Upper lobe of left lung (tissue), 6 donors: ENCODE measurements around the gene CYP46A1. TPM values are rescaled to one million over a fixed set of nuclear protein-coding genes. Genes with fewer than 3 reads are reported as not detected.

Experiments
- ATAC-seq, 2 donors: fragments of 200-7000 bp; cut with Tn5 transposase; one replicate each; pipeline ENCODE4 v1.9.1; 2022; ENCODE audit warnings: mild to moderate bottlenecking in 2 of 2, moderate library complexity in 2 of 2; ENCODE audit not compliant: low FRiP score in 2 of 2
- DNase-seq, 2 donors: peaks; one replicate each; pipeline ENCODE4 v3.0.0-alpha.2; 2019 to 2020
- H3K27ac ChIP-seq, 4 donors: fragments of 200-600 bp; sonication (generic); one replicate each; pipeline ENCODE4 v1.5.1; 2016 to 2019
- H3K27me3 ChIP-seq, 4 donors: fragments of 200-600 bp; sonication (generic); one replicate each; pipeline ENCODE4 v1.5.1; 2017 to 2019
- H3K36me3 ChIP-seq, 4 donors: fragments of 200-600 bp; sonication (generic); one replicate each; pipeline ENCODE4 v1.5.1; 2016 to 2019
- H3K4me1 ChIP-seq, 4 donors: fragments of 200-600 bp; sonication (generic); one replicate each; pipeline ENCODE4 v1.5.1; 2018 to 2019
- H3K4me3 ChIP-seq, 4 donors: fragments of 200-600 bp; sonication (generic); one replicate each; pipeline ENCODE4 v1.5.1; 2017 to 2019; ENCODE audit warnings: mild to moderate bottlenecking in 2 of 4, moderate library complexity in 1 of 4
- H3K9me3 ChIP-seq, 4 donors: fragments of 200-600 bp; sonication (generic); one replicate each; pipeline ENCODE4 v1.5.1; 2018 to 2019
- CTCF ChIP-seq, 6 experiments: fragments of 450-650 bp in 4 of 6; fragments of 200-600 bp in 2 of 6; sonication (generic) in 2 of 6; IDR thresholded peaks; one replicate each; pipeline ENCODE4 v1.5.1; 2016 to 2019; ENCODE audit warnings: antibody characterized with exemption in 6 of 6
- EP300 ChIP-seq, 4 donors: sonication (generic); formaldehyde crosslinking; IDR thresholded peaks; one replicate each; pipeline ENCODE4 v1.5.1; 2017; ENCODE audit warnings: antibody characterized with exemption in 4 of 4, control low read depth in 2 of 4
- POLR2A ChIP-seq, 4 donors: fragments of 450-650 bp; IDR thresholded peaks; one replicate each; pipeline ENCODE4 v1.5.1; 2016 to 2017; ENCODE audit warnings: antibody characterized with exemption in 4 of 4, mild to moderate bottlenecking in 2 of 4
- POLR2AphosphoS5 ChIP-seq, 2 donors: sonication (generic); formaldehyde crosslinking; IDR thresholded peaks; one replicate each; pipeline ENCODE4 v1.5.1; 2017; ENCODE audit warnings: antibody characterized with exemption in 2 of 2
- WGBS, 2 donors: methylation state at CpG; one replicate each; pipeline ENCODE4 v1.1.5; 2017 to 2018; 5-methylcytosine and 5-hydroxymethylcytosine counted together
- total RNA-seq, 6 donors: library from RNA; depleted of rRNA in 4 of 6; stranded (reverse); fragments of >200 nt in 4 of 6; gene quantifications; one replicate each; pipeline versions ENCODE4 v1.1.0 to v1.2.1, GENCODE V29; 2016 to 2021
- donor health status: DM: no; HTN: no; CAD: no; lungs with moderate emphysema.
- donor health status: DM: no; HTN: yes; CAD: no; lungs with severe emphysema.

Gene CYP46A1
- 10 to 100 TPM in 1 of 6 donors, 1 to 10 TPM in 2, under 1 TPM in 3; 0.15 to 12.6 (median 1.2) TPM for total RNA-seq

GRCh38 chr14:99683619-99684409, at the start of gene CYP46A1:
CYP46A1 (plus strand) TSS chr14:99684298; CDS start chr14:99684418, 120 bp downstream.
- Histone ChIP-seq H3K27me3 (no peaks in the 10 kb centered on the region), H3K36me3 (no peaks in the 10 kb centered on the region), H3K9me3 (no peaks in the 10 kb centered on the region), H3K27ac (peak within 1 kb of the TSS; percentile 76 to 90 (median 87)), H3K4me3 (peak within 1 kb of the TSS; percentile 69 to 94 (median 80)), H3K4me1 (peaks cover 13 to 21% (median 15%) of the 10 kb centered on the region in 4 donors)
- peak; percentile 97 to 99 for ATAC-seq
- TF ChIP-seq CTCF (IDR thresholded peaks at IDR 0.05) = no peak
- no peak for TF ChIP-seq EP300 (IDR thresholded peaks at IDR 0.05)
- TF ChIP-seq POLR2A (IDR thresholded peaks at IDR 0.05) = peak in 2 of 4 donors; percentile 36 to 38
- TF ChIP-seq POLR2AphosphoS5 (IDR thresholded peaks at IDR 0.05) = peak in 1 of 2 donors; percentile 56
- peak; percentile 99 to 100 for DNase-seq
- 0 to 1% methylated on average over 18 to 51 of the region's 83 CpGs for WGBS, 2 donors

GRCh38 chr14:99634443-99634842, 49.7 kb upstream of the CYP46A1 start:
- 70 to 80% methylated on average over 10 of the region's 10 CpGs for WGBS, 2 donors
- H3K9me3 ChIP-seq = no peaks in the 10 kb centered on the region
- no peak for DNase-seq
- H3K4me3 ChIP-seq = no peak overlapping the region
- H3K27me3 ChIP-seq = no peaks in the 10 kb centered on the region
- no peak overlapping the region for H3K27ac ChIP-seq
- TF ChIP-seq CTCF (IDR thresholded peaks at IDR 0.05) (no peak), POLR2A (IDR thresholded peaks at IDR 0.05) (no peak), EP300 (IDR thresholded peaks at IDR 0.05) (no peak), POLR2AphosphoS5 (IDR thresholded peaks at IDR 0.05) (no peak)
- no peak for ATAC-seq
- no peaks in the 10 kb centered on the region for H3K4me1 ChIP-seq
- H3K36me3 ChIP-seq = no peaks in the 10 kb centered on the region

GRCh38 chr14:99635116-99635515, 49.0 kb upstream of the CYP46A1 start:
- 83 to 88% methylated on average over 8 of the region's 8 CpGs for WGBS, 2 donors
- no peaks in the 10 kb centered on the region for H3K4me1 ChIP-seq
- TF ChIP-seq CTCF (IDR thresholded peaks at IDR 0.05) (no peak), POLR2A (IDR thresholded peaks at IDR 0.05) (no peak), POLR2AphosphoS5 (IDR thresholded peaks at IDR 0.05) (no peak), EP300 (IDR thresholded peaks at IDR 0.05) (no peak)
- H3K4me3 ChIP-seq = no peak overlapping the region
- H3K27ac ChIP-seq = no peak overlapping the region
- H3K9me3 ChIP-seq = no peaks in the 10 kb centered on the region
- DNase-seq (no peak), ATAC-seq (no peak)
- no peaks in the 10 kb centered on the region for H3K27me3 ChIP-seq
- no peaks in the 10 kb centered on the region for H3K36me3 ChIP-seq

- DNase-seq (no peak), ATAC-seq (no peak)
- no peaks in the 10 kb centered on the region for H3K9me3 ChIP-seq
- H3K36me3 ChIP-seq = no peaks in the 10 kb centered on the region
- no peaks in the 10 kb centered on the region for H3K4me1 ChIP-seq
- no peak overlapping the region for H3K4me3 ChIP-seq
- WGBS, 2 donors = 76% methylated on average over 5 of the region's 5 CpGs
- no peaks in the 10 kb centered on the region for H3K27me3 ChIP-seq
- no peak overlapping the region for H3K27ac ChIP-seq
- no peak for TF ChIP-seq POLR2A (IDR thresholded peaks at IDR 0.05)
- no peak for TF ChIP-seq EP300 (IDR thresholded peaks at IDR 0.05)
- no peak for TF ChIP-seq POLR2AphosphoS5 (IDR thresholded peaks at IDR 0.05)
- TF ChIP-seq CTCF (IDR thresholded peaks at IDR 0.05) = no peak
Observed at GRCh38 chr14:99636487-99636886, 47.6 kb upstream of the CYP46A1 start.
